Kidney epithelial cell (primary cell): ENCODE data around the gene ELP6. TPM values are rescaled to one million over a fixed set of nuclear protein-coding genes. Genes with fewer than 3 reads are reported as not detected.

Experiments
- DNase-seq: peaks from one replicate; pipeline ENCODE4 v3.0.0-alpha.2; 2010; ENCODE audit warnings: low read depth
- H3K27me3 ChIP-seq: 2 replicates; pipeline ENCODE4 v1.6.0; 2011; ENCODE audit warnings: low read length; ENCODE audit not compliant: control insufficient read depth, insufficient read depth
- H3K36me3 ChIP-seq: 2 replicates; pipeline ENCODE4 v1.5.1; 2011; ENCODE audit warnings: low read length; ENCODE audit not compliant: control insufficient read depth, insufficient read depth
- H3K4me3 ChIP-seq: 2 replicates; pipeline ENCODE4 v1.5.1; 2011; ENCODE audit warnings: low read depth, mild to moderate bottlenecking, control low read depth, low read length
- CTCF ChIP-seq: IDR thresholded peaks from 2 replicates; pipeline ENCODE4 v1.5.1; 2011; ENCODE audit warnings: mild to moderate bottlenecking, moderate library complexity, low read length, control low read depth, inconsistent platforms; ENCODE audit not compliant: insufficient read depth, poor library complexity, severe bottlenecking
- total RNA-seq: library from RNA; depleted of rRNA; stranded (reverse); fragments of >200 nt; gene quantifications from 2 replicates; pipeline ENCODE4 v1.2.3, GENCODE V29; 2015

The ELP6 gene
- total RNA-seq, 1 donor from 2014 or later, result 29.5 TPM

GRCh38 chr3:47541583-47542108 lies 28.1 kb upstream of the ELP6 start:
- TF ChIP-seq CTCF, result no peak
- Histone ChIP-seq H3K4me3 (no peak overlapping the region), H3K36me3 (no peaks in the 10 kb centered on the region), H3K27me3 (no peaks in the 10 kb centered on the region)
- DNase-seq, result no peak

DNA sequence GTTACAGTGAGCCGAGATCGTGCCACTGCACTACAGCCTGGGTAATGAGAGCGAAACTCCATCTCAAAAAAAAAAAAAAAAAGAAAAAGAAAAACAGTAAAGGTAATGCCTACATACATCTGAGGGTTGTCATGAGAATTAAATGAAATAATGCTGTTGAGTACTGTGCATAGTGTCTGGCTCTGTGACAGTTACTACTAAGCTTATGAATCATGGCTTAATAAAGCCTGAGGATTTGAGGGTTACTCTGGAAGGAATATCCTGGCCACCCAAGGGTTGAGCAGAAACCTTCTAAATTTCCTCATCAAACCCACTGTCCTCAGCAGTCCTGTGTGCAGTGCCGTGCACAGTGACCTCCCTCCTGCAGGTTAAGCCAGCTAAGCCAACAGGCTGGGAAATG lies 26.8 kb upstream of the ELP6 start:
- no peak for TF ChIP-seq CTCF
- Histone ChIP-seq H3K36me3 (no peaks in the 10 kb centered on the region), H3K4me3 (no peak overlapping the region), H3K27me3 (no peaks in the 10 kb centered on the region)
- DNase-seq, result no peak

- no peak overlapping the region for H3K4me3 ChIP-seq
- TF ChIP-seq CTCF, result no peak
- no peaks in the 10 kb centered on the region for H3K36me3 ChIP-seq
- no peaks in the 10 kb centered on the region for H3K27me3 ChIP-seq
- DNase-seq, result no peak
These were observed 23.5 kb upstream of the ELP6 start for GRCh38 chr3:47536967-47537366.

- Histone ChIP-seq H3K36me3 (no peaks in the 10 kb centered on the region), H3K27me3 (no peaks in the 10 kb centered on the region), H3K4me3 (no peak overlapping the region)
- TF ChIP-seq CTCF, result no peak
- no peak for DNase-seq
These were observed 22.8 kb upstream of the ELP6 start for GRCh38 chr3:47536221-47536891.

DNA sequence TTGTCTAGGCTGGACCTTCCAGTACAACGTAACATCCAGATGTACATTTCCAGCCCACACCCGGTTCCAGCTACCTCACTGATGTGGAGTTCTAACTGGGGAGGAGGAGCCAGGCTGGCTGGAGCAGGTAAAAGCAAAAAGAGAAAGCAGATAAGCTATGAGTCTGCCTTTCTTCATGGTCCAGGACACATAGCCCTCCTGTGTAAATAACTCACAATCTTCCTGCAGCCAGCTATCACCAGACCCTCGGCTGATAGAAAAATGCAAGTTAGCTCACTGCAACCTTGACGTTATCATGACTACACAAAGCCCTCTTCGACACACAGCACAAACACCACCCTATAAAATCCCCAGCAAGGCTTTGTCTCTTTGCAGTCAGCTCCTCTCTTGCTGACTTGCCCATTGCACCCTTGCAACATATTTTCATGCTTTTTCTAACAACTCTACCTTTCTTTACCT lies 20.5 kb upstream of the ELP6 start:
- no peak overlapping the region for H3K4me3 ChIP-seq
- no peak for TF ChIP-seq CTCF
- no peaks in the 10 kb centered on the region for H3K36me3 ChIP-seq
- H3K27me3 ChIP-seq, result no peaks in the 10 kb centered on the region
- no peak for DNase-seq

GRCh38 chr3:47533481-47533880 lies 20.0 kb upstream of the ELP6 start:
- Histone ChIP-seq H3K27me3 (no peaks in the 10 kb centered on the region), H3K4me3 (no peak overlapping the region), H3K36me3 (no peaks in the 10 kb centered on the region)
- DNase-seq, result no peak
- no peak for TF ChIP-seq CTCF
